Mesothelial cell of epicardium (in vitro differentiated cells): Measurements from ENCODE around the gene MAML1. TPM values are rescaled to one million over a fixed set of nuclear protein-coding genes. Genes with fewer than 3 reads are reported as not detected.

Source experiments
- DNase-seq, 2 experiments: peaks; one replicate each; pipeline ENCODE4 v3.0.0; 2021; ENCODE audit warnings: low spot score in 2 of 2; ENCODE audit not compliant: unreplicated experiment in 2 of 2
- H3K27ac Mint-ChIP-seq: 2 replicates; pipeline ENCODE4 v1.8.0; 2021; ENCODE audit warnings: mixed read lengths
- H3K27me3 Mint-ChIP-seq: 2 replicates; pipeline ENCODE4 v1.8.0; 2021; ENCODE audit warnings: low read depth, mixed read lengths
- H3K36me3 Mint-ChIP-seq: 2 replicates; pipeline ENCODE4 v1.8.0; 2021; ENCODE audit warnings: mixed read lengths
- H3K4me1 Mint-ChIP-seq: 2 replicates; pipeline ENCODE4 v1.8.0; 2021; ENCODE audit warnings: mixed read lengths
- H3K4me3 Mint-ChIP-seq: 2 replicates; pipeline ENCODE4 v1.8.0; 2021; ENCODE audit warnings: mild to moderate bottlenecking, moderate library complexity, mixed read lengths
- H3K9me3 Mint-ChIP-seq: 2 replicates; pipeline ENCODE4 v1.8.0; 2021; ENCODE audit warnings: mixed read lengths
- total RNA-seq: library from RNA; stranded (reverse); gene quantifications from 3 replicates; pipeline ENCODE4 v1.2.1, GENCODE V29; 2021
- TF ChIP-seq, protein P1 (sequence below): fragments of 200-600 bp; sonication (generic); IDR thresholded peaks from one replicate; pipeline ENCODE4 v1.5.0; 2021; ENCODE audit warnings: antibody characterized with exemption; ENCODE audit not compliant: unreplicated experiment

The MAML1 gene
- total RNA-seq, 1 donor from 2014 or later: 49.6 TPM

DNA sequence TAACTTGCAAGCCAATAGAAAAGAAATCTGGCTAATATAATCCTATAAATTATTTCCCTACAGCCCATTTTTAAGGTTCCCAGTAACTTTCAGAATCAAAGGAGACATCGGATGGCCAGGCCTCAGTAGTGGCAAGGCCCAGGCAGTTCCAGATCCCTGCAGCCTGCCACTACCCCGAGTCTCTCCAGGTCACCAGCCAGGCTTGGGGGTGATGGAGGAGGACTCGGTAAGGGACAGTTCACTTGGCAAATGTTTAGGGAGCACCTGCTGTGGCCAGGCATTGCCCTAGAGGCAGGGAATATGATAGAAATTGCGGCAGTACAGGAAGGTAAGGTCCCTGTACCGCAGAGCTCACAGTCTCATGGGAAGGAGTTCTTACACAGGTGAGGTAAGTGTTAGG is 46.0 kb downstream of the MAML1 start:
- Mint-ChIP-seq H3K27me3 (no peaks in the 10 kb centered on the region), H3K36me3 (peaks cover 31% of the 10 kb centered on the region), H3K4me1 (no peaks in the 10 kb centered on the region)

DNA sequence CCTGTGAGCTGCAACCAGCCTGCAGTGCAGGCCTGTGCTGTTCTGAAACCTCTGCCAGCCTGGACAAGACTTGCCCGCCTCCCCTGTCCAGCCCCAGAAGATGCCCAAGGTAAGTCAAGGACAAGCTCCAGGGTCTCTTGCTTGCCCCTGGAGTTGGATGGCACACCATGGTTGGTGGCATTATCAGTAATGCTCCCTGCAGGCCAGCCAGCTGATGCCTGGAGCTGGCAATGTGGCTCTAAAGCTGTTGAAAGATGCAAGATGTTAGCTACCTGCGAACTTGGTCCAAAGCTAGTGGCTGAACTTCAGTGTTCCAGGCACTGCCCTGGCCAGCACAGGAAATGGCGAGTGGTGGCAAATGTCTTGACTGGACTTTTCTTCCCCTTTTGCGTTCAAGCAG is 47.2 kb downstream of the MAML1 start:
- no peaks in the 10 kb centered on the region for H3K9me3 Mint-ChIP-seq
- H3K36me3 Mint-ChIP-seq: peaks cover 27% of the 10 kb centered on the region
- no peak for DNase-seq
- no peaks in the 10 kb centered on the region for H3K4me1 Mint-ChIP-seq
- H3K4me3 Mint-ChIP-seq: no peak overlapping the region
- H3K27ac Mint-ChIP-seq: no peak overlapping the region
- H3K27me3 Mint-ChIP-seq: no peaks in the 10 kb centered on the region
- TF ChIP-seq, protein P1, sequence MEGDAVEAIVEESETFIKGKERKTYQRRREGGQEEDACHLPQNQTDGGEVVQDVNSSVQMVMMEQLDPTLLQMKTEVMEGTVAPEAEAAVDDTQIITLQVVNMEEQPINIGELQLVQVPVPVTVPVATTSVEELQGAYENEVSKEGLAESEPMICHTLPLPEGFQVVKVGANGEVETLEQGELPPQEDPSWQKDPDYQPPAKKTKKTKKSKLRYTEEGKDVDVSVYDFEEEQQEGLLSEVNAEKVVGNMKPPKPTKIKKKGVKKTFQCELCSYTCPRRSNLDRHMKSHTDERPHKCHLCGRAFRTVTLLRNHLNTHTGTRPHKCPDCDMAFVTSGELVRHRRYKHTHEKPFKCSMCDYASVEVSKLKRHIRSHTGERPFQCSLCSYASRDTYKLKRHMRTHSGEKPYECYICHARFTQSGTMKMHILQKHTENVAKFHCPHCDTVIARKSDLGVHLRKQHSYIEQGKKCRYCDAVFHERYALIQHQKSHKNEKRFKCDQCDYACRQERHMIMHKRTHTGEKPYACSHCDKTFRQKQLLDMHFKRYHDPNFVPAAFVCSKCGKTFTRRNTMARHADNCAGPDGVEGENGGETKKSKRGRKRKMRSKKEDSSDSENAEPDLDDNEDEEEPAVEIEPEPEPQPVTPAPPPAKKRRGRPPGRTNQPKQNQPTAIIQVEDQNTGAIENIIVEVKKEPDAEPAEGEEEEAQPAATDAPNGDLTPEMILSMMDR: no peak

More for the DNA sequence above, 46.0 kb downstream of the MAML1 start:
- H3K4me3 Mint-ChIP-seq: no peak overlapping the region
- no peak overlapping the region for H3K27ac Mint-ChIP-seq
- TF ChIP-seq, protein P1: no peak
- no peak for DNase-seq
- H3K9me3 Mint-ChIP-seq: no peaks in the 10 kb centered on the region

DNA sequence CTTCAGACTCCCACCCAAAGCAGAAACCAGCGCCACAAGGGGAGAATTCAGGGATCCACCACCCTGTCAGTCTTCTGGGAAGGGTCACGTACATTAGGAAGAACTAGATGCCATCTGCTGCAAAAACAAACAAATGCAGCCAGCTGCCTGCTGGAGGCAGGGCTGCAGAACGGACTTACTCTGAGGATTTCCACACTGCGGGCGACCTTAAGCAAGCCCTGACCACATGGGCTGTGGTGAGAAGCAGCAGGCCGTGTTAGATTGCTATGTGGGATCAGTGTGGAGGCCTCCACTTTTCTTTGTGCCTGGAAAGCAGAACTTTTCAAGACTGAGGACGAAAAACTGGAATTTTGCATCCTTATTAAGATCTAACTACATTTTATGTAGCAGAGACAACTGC is 47.7 kb downstream of the MAML1 start:
- no peak overlapping the region for H3K27ac Mint-ChIP-seq
- peaks cover 27% of the 10 kb centered on the region for H3K36me3 Mint-ChIP-seq
- H3K4me3 Mint-ChIP-seq: no peak overlapping the region
- no peaks in the 10 kb centered on the region for H3K27me3 Mint-ChIP-seq
- no peak for DNase-seq
- H3K4me1 Mint-ChIP-seq: no peaks in the 10 kb centered on the region
- TF ChIP-seq, protein P1: no peak
- H3K9me3 Mint-ChIP-seq: no peaks in the 10 kb centered on the region

DNA sequence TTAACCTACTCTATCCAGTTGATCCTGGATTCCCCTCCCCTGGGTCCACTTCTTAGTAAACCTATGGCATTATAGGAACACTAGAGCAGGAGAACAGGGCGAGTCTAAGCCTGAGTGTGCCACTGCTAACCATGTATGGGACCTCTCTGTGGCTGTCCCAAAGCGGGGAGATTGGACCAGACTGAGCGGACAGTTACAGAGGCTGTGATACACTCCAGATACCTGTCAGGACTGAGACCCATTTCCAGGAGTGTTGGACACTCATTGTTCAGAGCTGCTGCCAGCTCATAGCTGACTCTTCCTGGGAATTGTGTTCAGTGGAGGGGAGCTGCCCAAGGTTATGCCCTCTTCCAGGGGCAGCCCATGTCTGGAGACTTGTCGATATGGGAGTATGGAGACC is 49.2 kb downstream of the MAML1 start:
- H3K36me3 Mint-ChIP-seq: peaks cover 23% of the 10 kb centered on the region
- no peak overlapping the region for H3K4me3 Mint-ChIP-seq

DNA sequence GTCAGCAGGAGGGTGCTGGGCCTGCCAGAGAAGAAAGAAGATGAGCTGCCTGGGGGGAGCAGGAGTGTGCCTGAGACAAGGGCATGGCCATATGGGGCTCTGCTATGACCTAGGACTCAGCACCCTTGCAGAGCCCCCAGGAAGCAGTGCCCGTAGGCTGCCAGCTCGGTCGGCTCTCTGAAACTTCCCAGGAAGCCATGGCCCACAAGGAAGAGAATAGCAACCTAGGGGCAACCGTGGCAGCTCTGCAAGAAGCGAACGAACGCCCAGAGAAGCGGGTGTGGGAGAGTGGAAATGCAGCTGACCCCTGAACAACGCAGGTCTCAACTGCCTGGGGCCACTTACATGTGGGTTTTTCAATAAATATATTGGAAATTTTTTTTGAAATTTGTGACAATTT is 50.5 kb downstream of the MAML1 start:
- Mint-ChIP-seq H3K9me3 (no peaks in the 10 kb centered on the region), H3K27ac (no peak overlapping the region), H3K4me3 (no peak overlapping the region), H3K27me3 (no peaks in the 10 kb centered on the region), H3K36me3 (peaks cover 21% of the 10 kb centered on the region), H3K4me1 (no peaks in the 10 kb centered on the region)
- no peak for DNase-seq
- TF ChIP-seq, protein P1: no peak

More for the DNA sequence above, 49.2 kb downstream of the MAML1 start:
- no peaks in the 10 kb centered on the region for H3K4me1 Mint-ChIP-seq
- TF ChIP-seq, protein P1: no peak
- no peak overlapping the region for H3K27ac Mint-ChIP-seq
- H3K27me3 Mint-ChIP-seq: no peaks in the 10 kb centered on the region
- H3K9me3 Mint-ChIP-seq: no peaks in the 10 kb centered on the region
- no peak for DNase-seq

DNA sequence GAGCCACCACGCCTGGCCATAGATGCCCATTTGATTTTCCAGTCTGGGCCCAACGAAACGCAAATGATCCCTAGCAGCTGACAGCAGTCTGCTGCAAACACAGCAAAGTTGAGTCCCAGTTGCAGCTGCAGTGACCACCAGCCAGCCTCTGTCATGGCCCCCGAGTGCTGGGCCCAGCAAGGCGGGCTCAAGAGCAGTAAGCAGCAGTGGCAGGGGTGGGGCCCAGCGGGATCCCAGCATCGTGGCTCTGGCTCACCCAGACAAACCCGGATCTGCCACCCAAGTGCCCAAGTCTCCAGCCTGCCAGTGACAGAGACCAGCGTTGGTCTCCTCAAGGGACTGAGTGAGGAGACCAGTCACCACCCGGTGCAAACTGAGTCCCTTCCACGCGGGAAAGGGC is 54.2 kb downstream of the MAML1 start:
- H3K9me3 Mint-ChIP-seq: no peaks in the 10 kb centered on the region
- H3K27me3 Mint-ChIP-seq: no peaks in the 10 kb centered on the region
- H3K36me3 Mint-ChIP-seq: peaks cover 4% of the 10 kb centered on the region
- TF ChIP-seq, protein P1: no peak
- no peak overlapping the region for H3K4me3 Mint-ChIP-seq
- no peaks in the 10 kb centered on the region for H3K4me1 Mint-ChIP-seq
- no peak overlapping the region for H3K27ac Mint-ChIP-seq
- DNase-seq: no peak
